Trophoblast cell (in vitro differentiated cells and primary cell): ENCODE data around the gene RGPD5. TPM values are rescaled to one million over a fixed set of nuclear protein-coding genes. Genes with fewer than 3 reads are reported as not detected.
"Not testable (repeated sequence)": the region's sequence is repeated elsewhere in the genome, so short reads cannot be mapped to it uniquely, and the experiment has no call there.

Experiments
- DNase-seq, 2 donors: peaks; one replicate each; pipeline ENCODE4 v3.0.0-alpha.2; 2016
- H2AFZ ChIP-seq: 2 replicates; pipeline ENCODE4 v1.6.1; 2013; ENCODE audit warnings: low read length, moderate library complexity, mild to moderate bottlenecking; ENCODE audit not compliant: insufficient read depth, poor library complexity
- H2AK5ac ChIP-seq: 2 replicates; pipeline ENCODE4 v1.6.1; 2013; ENCODE audit warnings: mild to moderate bottlenecking, low read length
- H2BK120ac ChIP-seq: 2 replicates; pipeline ENCODE4 v1.6.1; 2013; ENCODE audit warnings: low read length, mild to moderate bottlenecking, moderate library complexity; ENCODE audit not compliant: insufficient read depth, poor library complexity
- H2BK12ac ChIP-seq: 2 replicates; pipeline ENCODE4 v1.6.1; 2013; ENCODE audit warnings: mild to moderate bottlenecking, low read length, moderate library complexity
- H2BK5ac ChIP-seq: 2 replicates; pipeline ENCODE4 v1.6.1; 2013; ENCODE audit warnings: low read length, low read depth, moderate library complexity, mild to moderate bottlenecking; ENCODE audit not compliant: poor library complexity
- H3K14ac ChIP-seq: 2 replicates; pipeline ENCODE4 v1.6.1; 2013; ENCODE audit warnings: mild to moderate bottlenecking, low read length
- H3K18ac ChIP-seq: 2 replicates; pipeline ENCODE4 v1.6.1; 2013; ENCODE audit warnings: mild to moderate bottlenecking, low read length
- H3K23ac ChIP-seq: 2 replicates; pipeline ENCODE4 v1.6.1; 2013; ENCODE audit warnings: low read length
- H3K27ac ChIP-seq: 2 replicates; pipeline ENCODE4 v1.5.1; 2013; ENCODE audit warnings: low read depth, mild to moderate bottlenecking, inconsistent platforms, low read length, moderate library complexity
- H3K27me3 ChIP-seq: 2 replicates; pipeline ENCODE4 v1.6.1; 2013; ENCODE audit warnings: inconsistent platforms, mild to moderate bottlenecking, low read length, moderate library complexity; ENCODE audit not compliant: insufficient read depth
- H3K36me3 ChIP-seq, 2 experiments: 1 replicate in 1 of 2; 2 replicates in 1 of 2; pipeline ENCODE4 v1.6.1; 2013; ENCODE audit warnings: low read length in 2 of 2, mild to moderate bottlenecking in 2 of 2, moderate library complexity in 1 of 2; ENCODE audit not compliant: insufficient read depth in 2 of 2, control insufficient read depth in 1 of 2
- H3K4ac ChIP-seq: 2 replicates; pipeline ENCODE4 v1.6.1; 2013; ENCODE audit warnings: low read depth, mild to moderate bottlenecking, low read length, moderate library complexity
- H3K4me1 ChIP-seq, 2 experiments: 1 replicate in 1 of 2; 2 replicates in 1 of 2; pipeline ENCODE4 v1.6.1; 2013; ENCODE audit warnings: low read length in 2 of 2, mild to moderate bottlenecking in 2 of 2, moderate library complexity in 1 of 2; ENCODE audit not compliant: insufficient read depth in 2 of 2, control insufficient read depth in 1 of 2
- H3K4me2 ChIP-seq: 2 replicates; pipeline ENCODE4 v1.6.1; 2013; ENCODE audit warnings: inconsistent platforms, mild to moderate bottlenecking, low read length, moderate library complexity
- H3K4me3 ChIP-seq: 2 replicates; pipeline ENCODE4 v1.5.1; 2013; ENCODE audit warnings: mild to moderate bottlenecking, low read depth, low read length, inconsistent platforms
- H3K79me1 ChIP-seq: one replicate; pipeline ENCODE4 v1.6.1; 2013; ENCODE audit warnings: low read length
- H3K79me2 ChIP-seq: 2 replicates; pipeline ENCODE4 v1.6.1; 2013; ENCODE audit warnings: low read length, mild to moderate bottlenecking; ENCODE audit not compliant: control insufficient read depth, insufficient read depth, poor library complexity
- H3K9ac ChIP-seq: 2 replicates; pipeline ENCODE4 v1.6.1; 2013; ENCODE audit warnings: mild to moderate bottlenecking, low read length
- H3K9me3 ChIP-seq: 2 replicates; pipeline ENCODE4 v1.6.1; 2013; ENCODE audit warnings: low read depth, mild to moderate bottlenecking, control low read depth, inconsistent platforms, low read length; ENCODE audit not compliant: insufficient read depth
- H4K12ac ChIP-seq: 2 replicates; pipeline ENCODE4 v1.6.1; 2013; ENCODE audit warnings: low read depth, mild to moderate bottlenecking, low read length, moderate library complexity
- H4K8ac ChIP-seq: 2 replicates; pipeline ENCODE4 v1.6.1; 2013; ENCODE audit warnings: low read depth, mild to moderate bottlenecking, low read length, moderate library complexity
- H4K91ac ChIP-seq: one replicate; pipeline ENCODE4 v1.6.1; 2013; ENCODE audit warnings: low read depth, mild to moderate bottlenecking, low read length, moderate library complexity
- WGBS: extraction: QIAGEN DNeasy Blood & Tissue Kit; methylation state at CpG from one replicate; pipeline ENCODE4 v1.1.7; 2013; ENCODE audit warnings: missing lambda C conversion rate; ENCODE audit not compliant: insufficient read length, insufficient coverage; ENCODE audit errors: extremely low coverage; 5-methylcytosine and 5-hydroxymethylcytosine counted together
- polyA plus RNA-seq: library from polyadenylated mRNA; stranded (reverse); fragments of 200-250 nt; gene quantifications from 2 replicates; pipeline ENCODE4 v1.2.3, GENCODE V29; 2013

RGPD5 gene
- polyA plus RNA-seq, result 15.7 and 18.2 TPM in 2 replicates

DNA sequence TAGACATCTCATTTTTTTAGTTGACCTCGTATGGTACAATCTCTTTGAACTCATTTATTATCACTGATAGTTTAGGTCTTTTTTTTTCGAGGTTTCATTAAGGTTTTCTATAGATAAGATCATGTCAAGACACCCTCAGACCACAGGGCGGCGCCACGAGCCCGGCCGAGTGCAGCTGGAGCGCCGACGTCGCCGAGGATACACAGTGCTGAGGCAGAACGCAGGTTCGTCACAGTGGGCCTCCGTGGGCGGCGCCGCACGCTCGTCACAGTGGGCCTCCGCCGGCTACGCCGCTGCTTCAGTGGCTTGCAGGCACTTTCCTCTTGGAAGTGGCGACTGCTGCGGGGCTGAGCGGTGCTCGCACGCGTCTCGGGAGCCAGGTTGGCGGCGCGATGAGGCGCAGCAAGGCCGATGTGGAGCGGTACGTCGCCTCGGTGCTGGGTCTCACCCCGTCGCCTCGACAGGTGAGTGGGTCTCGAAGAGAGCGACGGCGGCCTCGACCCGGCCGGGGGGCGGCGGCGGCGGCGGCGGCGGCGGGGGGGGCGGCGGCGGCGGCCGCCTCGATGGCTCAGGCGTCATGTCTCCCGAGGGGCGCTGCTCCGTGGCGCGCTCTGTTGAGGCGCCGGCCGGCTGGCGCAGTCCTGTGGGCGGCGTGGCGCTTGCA lies at the start of gene RGPD5:
Gene RGPD5, plus strand, starts transcription at position 232 of the 664 bp plus-strand sequence. Its CDS starts 161 bp downstream, at position 393.
- not testable (repeated sequence) for H4K12ac ChIP-seq, H2AK5ac ChIP-seq, H2BK5ac ChIP-seq, H3K14ac ChIP-seq, H4K91ac ChIP-seq, H3K9me3 ChIP-seq, H3K27ac ChIP-seq, H3K4me1 ChIP-seq, H3K36me3 ChIP-seq, H3K79me1 ChIP-seq, DNase-seq, H2AFZ ChIP-seq, H3K4me3 ChIP-seq, H2BK120ac ChIP-seq, H3K79me2 ChIP-seq, H3K9ac ChIP-seq, H2BK12ac ChIP-seq, H3K4me2 ChIP-seq, H3K23ac ChIP-seq, H3K27me3 ChIP-seq, H3K4ac ChIP-seq, H3K18ac ChIP-seq, H4K8ac ChIP-seq
- WGBS, result no CpG with 5 or more reads among the region's 77 CpGs

DNA sequence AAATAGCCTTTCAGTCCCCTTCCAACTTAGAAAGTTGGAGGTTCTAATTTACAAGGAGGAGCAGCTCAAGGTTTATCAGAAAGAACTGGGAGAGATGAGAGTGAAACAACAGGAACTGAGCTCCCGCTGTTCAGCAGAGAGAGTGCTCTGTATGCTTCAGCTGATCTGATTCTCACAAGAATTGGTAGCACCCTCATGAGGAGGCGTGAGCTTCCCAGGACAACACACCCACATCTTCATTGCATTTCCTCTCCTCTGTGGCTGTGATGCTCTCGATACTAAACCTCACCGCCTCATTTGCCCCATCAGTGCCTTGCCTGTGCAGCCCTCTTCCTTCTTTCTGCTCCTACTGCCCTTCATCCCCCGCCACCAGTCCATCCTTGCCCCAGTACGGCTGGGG lies 42.5 kb upstream of the RGPD5 start:
- not testable (repeated sequence) for H3K4me2 ChIP-seq, H3K79me1 ChIP-seq, H3K18ac ChIP-seq, H3K4me1 ChIP-seq, H2BK12ac ChIP-seq, H3K4ac ChIP-seq, H3K27me3 ChIP-seq, DNase-seq, H2BK5ac ChIP-seq, H2AK5ac ChIP-seq, H3K23ac ChIP-seq, H2BK120ac ChIP-seq, H4K91ac ChIP-seq, H4K8ac ChIP-seq, H4K12ac ChIP-seq, H3K79me2 ChIP-seq, H2AFZ ChIP-seq, H3K9me3 ChIP-seq, H3K4me3 ChIP-seq, H3K14ac ChIP-seq, H3K27ac ChIP-seq, H3K9ac ChIP-seq, H3K36me3 ChIP-seq
- WGBS, result no CpG with 5 or more reads among the region's 6 CpGs

DNA sequence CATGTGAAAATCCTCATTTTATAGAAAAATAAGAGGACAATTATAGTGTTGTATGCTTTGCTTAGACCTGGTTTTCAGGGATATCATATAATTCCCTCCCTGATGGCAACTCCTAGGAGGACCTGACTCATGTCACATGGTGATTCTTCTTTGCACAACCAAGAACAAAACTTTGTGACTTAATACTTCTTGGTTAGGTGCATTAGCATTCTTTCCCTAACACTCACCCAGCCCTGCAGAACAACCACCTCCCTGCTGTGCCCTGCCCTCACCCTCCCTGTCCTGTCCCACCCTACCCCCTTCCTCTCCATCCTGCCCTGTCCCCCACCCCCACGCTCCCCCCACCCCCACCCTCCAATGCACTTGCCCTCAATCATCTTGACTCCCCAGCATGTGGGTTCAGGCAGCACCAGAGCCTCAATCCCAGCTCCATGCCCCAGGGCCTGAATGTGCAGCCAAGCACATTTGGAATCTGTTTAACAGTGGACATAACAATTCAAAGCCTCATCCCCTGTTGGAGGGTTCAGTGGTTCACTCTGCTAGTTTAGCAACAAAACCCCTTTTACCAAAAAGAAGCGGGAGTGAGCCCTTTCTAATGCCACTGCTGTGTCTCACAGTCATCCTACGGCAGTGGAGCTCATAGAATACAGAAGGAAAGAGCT lies 36.8 kb upstream of the RGPD5 start:
- H2AFZ ChIP-seq, H4K8ac ChIP-seq, H3K27ac ChIP-seq, H3K79me1 ChIP-seq, H2AK5ac ChIP-seq, H2BK12ac ChIP-seq, H3K4me3 ChIP-seq, H3K14ac ChIP-seq, H4K91ac ChIP-seq, H2BK120ac ChIP-seq, H2BK5ac ChIP-seq, DNase-seq, H3K79me2 ChIP-seq, H3K18ac ChIP-seq, H3K23ac ChIP-seq, H3K4me1 ChIP-seq, H3K27me3 ChIP-seq, H4K12ac ChIP-seq, H3K9me3 ChIP-seq, H3K4me2 ChIP-seq, H3K9ac ChIP-seq, H3K4ac ChIP-seq, H3K36me3 ChIP-seq: not testable (repeated sequence)
- no CpG with 5 or more reads among the region's 3 CpGs for WGBS

DNA sequence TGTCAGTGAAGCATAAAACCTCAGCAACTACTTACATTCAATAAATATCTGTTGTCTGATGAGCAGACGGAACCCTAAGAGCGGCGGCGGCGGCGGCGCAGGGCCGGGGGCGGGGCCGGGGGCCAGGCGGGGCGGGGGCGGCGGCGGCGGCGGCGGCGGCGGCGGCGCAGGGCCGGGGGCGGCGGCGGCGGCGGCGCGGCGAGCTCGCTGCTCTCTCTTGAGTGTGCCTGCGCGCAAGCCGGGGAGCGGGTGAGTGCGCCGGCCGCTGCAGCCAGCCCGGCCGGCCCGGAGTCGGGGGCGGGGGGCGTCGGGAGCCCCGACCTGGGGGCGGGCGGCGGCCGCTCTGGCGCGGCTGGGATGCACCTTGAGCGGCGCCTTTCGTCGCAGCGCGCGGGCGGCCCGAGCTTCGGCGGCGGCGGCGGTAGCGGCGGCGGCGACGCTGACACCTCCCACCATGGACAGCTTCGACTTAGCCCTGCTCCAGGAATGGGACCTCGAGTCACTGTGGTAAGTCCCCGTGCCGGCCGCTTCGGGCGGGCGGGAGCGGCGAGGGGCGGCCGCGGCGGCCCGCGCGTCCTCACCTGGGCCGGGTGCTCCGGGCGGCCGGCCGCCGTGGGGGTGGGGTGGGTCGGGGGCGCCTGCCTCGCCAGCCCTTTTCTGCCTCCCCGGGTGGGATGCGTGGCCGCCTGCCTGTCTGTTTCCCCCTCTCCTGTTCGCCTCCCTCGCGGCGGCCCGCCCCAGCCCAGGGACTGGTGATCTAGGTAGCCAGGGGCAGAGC lies 33.7 kb upstream of the RGPD5 start:
- not testable (repeated sequence) for H3K9me3 ChIP-seq, H2AFZ ChIP-seq, DNase-seq

More for the DNA sequence above, 33.7 kb upstream of the RGPD5 start:
- not testable (repeated sequence) for H4K91ac ChIP-seq, H3K23ac ChIP-seq, H3K79me2 ChIP-seq, H3K18ac ChIP-seq, H3K4me2 ChIP-seq, H2BK120ac ChIP-seq, H3K4ac ChIP-seq, H2AK5ac ChIP-seq, H4K12ac ChIP-seq, H3K4me1 ChIP-seq, H3K4me3 ChIP-seq, H3K27me3 ChIP-seq, H3K79me1 ChIP-seq, H2BK5ac ChIP-seq, H3K9ac ChIP-seq, H2BK12ac ChIP-seq, H3K14ac ChIP-seq, H4K8ac ChIP-seq, H3K36me3 ChIP-seq, H3K27ac ChIP-seq
- no CpG with 5 or more reads among the region's 106 CpGs for WGBS
